A549 treated with AZD9567 at 1 μM for 4 hours (cell line): Measurements from ENCODE around the gene NLRP1. TPM values are rescaled to one million over a fixed set of nuclear protein-coding genes. Genes with fewer than 3 reads are reported as not detected.

Experiments
- total RNA-seq: library from RNA; stranded (reverse); fragments of 200-300 nt; extraction: Qiagen RNA extraction; gene quantifications from 5 replicates; pipeline ENCODE4 v1.2.3, GENCODE V29; 2022; ENCODE audit not compliant: insufficient read depth

Gene NLRP1
- 2.1 to 3.4 TPM (median 2.4 TPM) in 5 replicates for total RNA-seq

GRCh38 chr17:5584383-5585286 lies at the start of gene NLRP1:
NLRP1 (minus strand) TSS chr17:5584509; CDS start chr17:5583957, 552 bp downstream.

GRCh38 chr17:5486206-5487124 lies 97.8 kb downstream of the NLRP1 start, which contains the start of gene MIS12:
MIS12 (plus strand) TSS chr17:5486566; CDS start chr17:5488863, 2,297 bp downstream.

GRCh38 chr17:5485270-5486205 lies 98.8 kb downstream of the NLRP1 start, which contains the start of gene DERL2:
DERL2 (minus strand) TSS chr17:5486178; CDS start chr17:5486161, 17 bp downstream.

Other genes with a start within 250 kb of the NLRP1 start
- gene NUP88, start 164.8 kb downstream of the NLRP1 start, total RNA-seq: 75.5 to 144 TPM (median 84.8 TPM) in 5 replicates
- 34.5 to 42.1 TPM (median 35.9 TPM) in 5 replicates for gene RPAIN, start 164.3 kb downstream of the NLRP1 start, total RNA-seq
- 521 to 583 TPM (median 568 TPM) in 5 replicates for gene C1QBP, start 145.4 kb downstream of the NLRP1 start, total RNA-seq
- 23.1 to 30.9 TPM (median 29.2 TPM) in 5 replicates for gene DHX33, start 115.5 kb downstream of the NLRP1 start, total RNA-seq
- 104 to 112 TPM (median 110 TPM) in 5 replicates for gene DERL2, start 98.3 kb downstream of the NLRP1 start, total RNA-seq
- gene MIS12, start 97.9 kb downstream of the NLRP1 start, total RNA-seq: 15.8 to 18.7 TPM (median 15.9 TPM) in 5 replicates